ENCODE measurements around the gene UGT1A7.

UGT1A7 gene

GRCh38 chr2:233803292-233803911, 121.7 kb downstream of the UGT1A7 start:
- no peak for DNase-seq (ENCODE audit: extremely low read depth, insufficient read length)
- no peak for TF ChIP-seq CTCF (IDR thresholded peaks at IDR 0.05; ENCODE audit: insufficient read depth, low read length, poor library complexity, severe bottlenecking)
- Histone ChIP-seq H3K36me3 (ENCODE audit: control insufficient read depth, insufficient read depth, low read length) (no peaks in the 10 kb centered on the region), H3K4me3 (replicated peaks; ENCODE audit: low read depth, low read length) (no peak overlapping the region), H3K27me3 (replicated peaks; ENCODE audit: control insufficient read depth, insufficient read depth, low read length) (no peaks in the 10 kb centered on the region; the same call in 1 of the 2 replicates)

- H3K27me3 ChIP-seq (replicated peaks; ENCODE audit: control insufficient read depth, insufficient read depth, low read length) = no peaks in the 10 kb centered on the region; the same call in none of the 2 replicates
- DNase-seq (ENCODE audit: extremely low read depth, insufficient read length) = no peak
- no peak overlapping the region for H3K4me3 ChIP-seq (replicated peaks; ENCODE audit: low read depth, low read length)
- H3K36me3 ChIP-seq (ENCODE audit: control insufficient read depth, insufficient read depth, low read length) = no peaks in the 10 kb centered on the region
- TF ChIP-seq CTCF (IDR thresholded peaks at IDR 0.05; ENCODE audit: insufficient read depth, low read length, poor library complexity, severe bottlenecking) = no peak
These were observed 122.3 kb downstream of the UGT1A7 start for GRCh38 chr2:233803994-233804393.

DNA sequence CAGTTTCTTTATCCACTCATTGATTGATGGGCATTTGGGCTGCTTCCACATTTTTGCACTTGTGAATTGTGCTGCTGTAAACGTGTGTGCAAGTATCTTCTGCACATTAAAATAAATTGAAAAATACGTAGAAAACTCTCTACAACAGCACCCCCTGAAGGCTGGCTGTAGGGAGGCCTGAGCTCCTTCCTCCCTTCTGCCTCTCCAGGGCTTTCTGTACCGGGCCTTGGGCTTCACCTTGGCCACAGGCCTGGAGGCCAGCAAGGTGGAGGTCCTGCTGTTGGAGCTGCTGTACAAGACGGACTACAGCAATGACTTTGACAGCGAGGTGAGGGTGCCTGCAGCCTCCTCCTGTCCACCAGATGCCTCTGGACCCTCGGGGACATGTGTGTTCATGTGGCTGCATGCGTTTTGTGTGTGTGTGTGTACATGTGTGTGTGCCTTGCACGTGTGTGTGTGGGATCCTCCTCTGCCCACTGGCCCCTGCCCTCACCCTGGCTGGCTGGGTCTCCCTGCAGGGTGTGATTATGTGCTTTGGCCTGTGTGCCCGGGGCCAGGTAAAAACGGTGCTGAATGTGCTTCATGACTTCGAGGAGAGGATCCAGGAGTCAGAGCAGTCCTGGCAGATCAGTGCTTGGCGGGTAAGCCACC, 125.6 kb downstream of the UGT1A7 start:
- Histone ChIP-seq H3K4me3 (replicated peaks; ENCODE audit: low read depth, low read length) (no peak overlapping the region), H3K27me3 (replicated peaks; ENCODE audit: control insufficient read depth, insufficient read depth, low read length) (no peaks in the 10 kb centered on the region; the same call in none of the 2 replicates), H3K36me3 (ENCODE audit: control insufficient read depth, insufficient read depth, low read length) (no peaks in the 10 kb centered on the region)
- no peak for TF ChIP-seq CTCF (IDR thresholded peaks at IDR 0.05; ENCODE audit: insufficient read depth, low read length, poor library complexity, severe bottlenecking)
- DNase-seq (ENCODE audit: extremely low read depth, insufficient read length) = no peak

DNA sequence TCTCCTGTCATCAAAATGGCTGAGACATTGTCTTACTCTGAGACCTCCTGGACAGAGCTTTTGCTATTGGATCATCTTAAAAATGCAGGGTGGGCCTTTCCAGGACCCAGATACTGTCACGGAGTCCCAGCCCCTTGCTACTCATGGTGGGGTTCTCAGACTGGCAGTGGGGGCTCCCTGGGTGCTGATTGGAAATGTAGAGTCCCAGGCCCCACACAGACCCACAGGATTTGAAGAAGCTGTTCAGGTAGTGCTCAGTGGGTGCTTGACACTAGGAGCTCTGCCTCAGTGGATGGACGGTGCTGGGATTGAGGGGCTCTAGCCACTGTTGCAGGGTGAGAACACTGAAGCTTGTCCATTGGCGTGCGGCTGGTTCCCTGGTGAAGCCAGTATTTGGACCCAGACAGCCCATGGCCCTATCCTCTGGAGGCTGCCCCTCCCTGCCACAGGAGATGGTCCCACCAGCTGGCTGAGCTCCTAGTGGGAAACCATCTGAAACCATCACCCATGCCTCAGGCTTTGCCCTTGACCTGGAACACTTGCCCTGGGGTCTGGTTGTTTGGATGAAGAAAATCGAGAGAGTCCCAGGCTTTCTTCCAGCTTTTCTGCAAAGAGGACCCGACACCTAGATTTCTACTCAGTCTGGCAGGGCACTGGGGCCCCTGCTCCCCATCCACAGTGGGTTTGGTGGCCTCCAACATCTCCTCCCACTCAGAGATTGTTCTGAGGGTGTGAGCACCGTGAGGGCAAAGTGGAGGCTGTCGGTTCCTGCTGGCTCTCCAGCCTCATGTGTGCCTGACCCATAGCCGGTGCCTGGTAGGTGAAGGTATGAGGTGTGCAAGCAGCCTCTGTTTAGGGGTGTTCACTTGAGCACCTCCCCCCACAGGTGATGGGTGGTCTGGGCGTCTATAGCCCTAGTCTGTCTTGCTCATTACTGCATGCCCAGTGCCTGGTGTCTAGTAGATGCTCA, 126.5 kb downstream of the UGT1A7 start:
- H3K4me3 ChIP-seq (replicated peaks; ENCODE audit: low read depth, low read length) = no peak overlapping the region
- no peaks in the 10 kb centered on the region; the same call in none of the 2 replicates for H3K27me3 ChIP-seq (replicated peaks; ENCODE audit: control insufficient read depth, insufficient read depth, low read length)
- H3K36me3 ChIP-seq (ENCODE audit: control insufficient read depth, insufficient read depth, low read length) = no peaks in the 10 kb centered on the region
- DNase-seq (ENCODE audit: extremely low read depth, insufficient read length) = no peak
- no peak for TF ChIP-seq CTCF (IDR thresholded peaks at IDR 0.05; ENCODE audit: insufficient read depth, low read length, poor library complexity, severe bottlenecking)

- no peak overlapping the region for H3K4me3 ChIP-seq (replicated peaks; ENCODE audit: low read depth, low read length)
- no peak for DNase-seq (ENCODE audit: extremely low read depth, insufficient read length)
- H3K27me3 ChIP-seq (replicated peaks; ENCODE audit: control insufficient read depth, insufficient read depth, low read length) = no peaks in the 10 kb centered on the region; the same call in none of the 2 replicates
- TF ChIP-seq CTCF (IDR thresholded peaks at IDR 0.05; ENCODE audit: insufficient read depth, low read length, poor library complexity, severe bottlenecking) = no peak
- H3K36me3 ChIP-seq (ENCODE audit: control insufficient read depth, insufficient read depth, low read length) = no peaks in the 10 kb centered on the region
These were observed 128.7 kb downstream of the UGT1A7 start for GRCh38 chr2:233810385-233810784.
